GM18508 (cell line): ENCODE measurements around the gene SLX4IP.
"Not testable (repeated sequence)": the region's sequence is repeated elsewhere in the genome, so short reads cannot be mapped to it uniquely, and the experiment has no call there.

Experiments
- ATAC-seq: cut with Tn5 transposase; IDR thresholded peaks from one replicate; pipeline ENCODE4 v1.9.1; 2021; ENCODE audit warnings: moderate number of reproducible peaks; ENCODE audit not compliant: insufficient read depth, unreplicated experiment

The SLX4IP gene

DNA sequence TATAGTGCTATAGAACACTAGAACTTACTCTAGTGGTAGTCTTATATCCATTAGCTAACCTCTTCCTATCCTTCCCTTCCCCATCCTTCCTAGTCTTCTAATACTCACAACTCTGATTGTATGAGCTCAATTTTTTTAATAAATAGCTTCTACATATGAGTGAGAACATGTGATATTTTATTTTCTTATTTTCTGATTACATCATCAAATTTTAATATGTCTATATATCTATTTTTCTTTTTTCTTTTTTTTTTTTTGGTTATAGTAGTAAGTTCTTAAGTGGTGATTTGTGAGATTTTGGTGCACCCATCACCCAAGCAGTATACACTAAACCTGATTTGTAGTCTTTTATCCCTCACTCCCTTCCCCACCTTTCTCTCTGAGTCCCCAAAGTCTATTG lies 126.2 kb downstream of the SLX4IP start:
- ATAC-seq = no peak

DNA sequence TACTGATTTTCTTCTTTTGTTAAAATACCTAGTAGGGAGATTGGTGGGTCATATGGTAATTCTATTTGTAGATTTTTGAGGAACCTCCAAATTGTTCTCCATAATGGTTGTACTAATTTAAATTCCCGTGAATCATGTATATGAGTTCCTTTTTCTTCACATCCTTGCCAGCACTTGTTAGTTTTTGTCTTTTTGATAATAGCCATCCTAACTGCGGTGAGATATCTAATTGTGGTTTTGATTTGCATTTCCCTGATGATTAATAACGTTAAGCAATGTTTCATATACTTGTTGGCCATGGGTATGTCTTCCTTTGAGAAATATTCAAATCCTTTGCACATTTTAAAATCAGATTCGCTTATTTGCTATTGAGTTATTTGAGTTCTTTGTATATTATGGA lies 127.8 kb downstream of the SLX4IP start:
- ATAC-seq = no peak

DNA sequence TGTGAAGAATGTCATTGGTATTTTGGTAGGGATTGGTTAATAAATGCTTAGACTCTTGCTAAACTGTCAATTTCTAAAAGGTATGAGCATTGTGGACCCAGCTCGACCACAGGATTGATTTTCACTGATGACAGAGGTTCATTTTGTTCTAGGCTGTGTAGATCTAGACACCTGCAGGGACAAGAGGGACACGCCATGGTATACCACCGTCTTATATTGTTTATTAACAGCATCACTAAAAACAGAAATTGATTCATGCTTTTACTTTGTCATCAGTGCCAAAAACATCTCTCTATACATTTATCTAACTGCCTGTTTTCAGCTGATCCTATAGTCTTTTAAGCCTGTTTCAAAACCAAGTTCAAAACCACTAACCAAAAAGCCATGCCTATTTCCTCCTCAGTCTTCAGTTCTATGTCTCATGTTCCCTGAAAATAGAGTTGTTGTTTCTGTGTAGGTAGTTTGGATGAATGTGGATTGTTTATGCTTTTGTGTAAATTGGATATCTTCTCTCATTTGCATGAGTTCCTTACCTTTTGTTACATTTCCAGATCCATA lies 128.9 kb downstream of the SLX4IP start:
- no peak for ATAC-seq

DNA sequence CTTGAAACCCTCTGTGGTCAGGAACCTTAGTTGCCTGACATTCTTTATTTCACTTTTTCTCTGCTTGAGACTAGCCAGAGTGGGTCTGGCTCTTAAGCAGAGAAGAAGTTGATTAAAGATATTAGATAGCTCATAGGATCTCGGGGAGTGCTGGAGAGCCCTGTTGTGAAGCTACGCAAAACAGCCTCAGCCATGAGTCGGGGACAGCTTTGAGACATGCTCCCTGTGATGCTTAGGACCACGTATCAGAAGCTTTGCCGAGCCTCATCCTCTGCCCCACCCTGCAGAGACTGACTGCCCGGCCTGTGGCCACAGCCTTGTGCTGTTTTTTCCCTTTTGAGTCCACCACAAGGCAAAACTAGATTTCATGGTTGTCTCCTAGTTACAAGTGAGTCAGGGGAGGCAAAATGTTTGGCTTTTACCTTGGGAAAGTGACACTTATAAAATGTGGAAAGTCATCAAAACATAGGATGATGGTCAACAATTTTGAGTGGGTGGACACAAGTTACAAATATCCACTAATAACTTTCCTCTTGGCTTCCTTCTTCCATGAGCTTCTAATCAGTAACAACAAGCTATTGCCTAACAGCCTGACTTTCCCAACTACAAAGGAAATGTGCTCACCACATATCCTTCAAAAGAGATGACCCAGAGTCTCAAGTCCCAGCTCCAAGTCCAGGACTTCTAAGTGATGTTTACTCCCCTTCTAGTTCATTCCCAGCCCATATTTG lies 130.3 kb downstream of the SLX4IP start:
- no peak for ATAC-seq

DNA sequence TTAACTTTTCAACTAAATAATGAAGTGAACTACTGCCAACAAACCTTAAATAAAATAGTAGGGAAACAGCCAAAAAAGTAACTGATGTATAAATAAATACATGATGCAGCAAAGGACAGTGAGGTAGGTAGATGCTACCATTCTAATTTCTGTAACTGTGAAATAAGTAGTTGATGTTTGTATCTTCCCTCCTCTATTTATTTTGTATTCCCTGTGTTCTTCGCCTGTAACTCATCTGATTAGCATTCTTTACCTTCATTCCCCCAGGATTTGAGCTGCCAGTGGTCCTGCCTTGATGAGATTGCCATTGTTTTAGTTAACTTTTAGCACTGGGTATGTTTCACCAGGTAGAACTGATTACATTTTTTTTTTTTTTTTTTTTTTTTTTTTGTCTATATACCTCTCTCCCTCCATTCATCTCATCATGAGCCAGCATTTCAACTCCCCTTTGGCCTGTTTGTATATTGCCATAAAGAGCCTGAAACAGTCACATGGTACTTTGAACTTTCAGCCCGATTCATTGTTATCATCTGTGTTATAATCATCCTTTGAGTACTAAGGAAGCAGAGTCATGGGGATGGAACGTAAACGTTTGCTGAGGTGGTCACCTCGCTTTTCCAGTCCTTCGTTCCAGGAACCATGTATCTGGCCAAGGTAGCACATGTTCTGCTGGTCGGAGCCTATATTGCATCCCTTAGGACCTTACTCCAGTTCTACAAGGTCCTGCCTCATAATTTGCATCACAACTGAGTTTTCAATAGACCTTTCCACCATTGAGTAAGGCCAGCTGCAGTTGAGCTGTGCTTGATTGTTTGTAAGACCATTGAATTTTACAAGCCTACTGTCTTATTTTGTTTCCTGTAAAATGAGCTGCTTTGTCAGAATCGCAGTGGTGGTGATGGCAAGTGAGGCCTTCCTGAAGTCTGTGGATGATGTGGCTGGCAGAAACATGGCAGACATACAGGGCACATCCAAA lies 131.1 kb downstream of the SLX4IP start:
- no peak for ATAC-seq

DNA sequence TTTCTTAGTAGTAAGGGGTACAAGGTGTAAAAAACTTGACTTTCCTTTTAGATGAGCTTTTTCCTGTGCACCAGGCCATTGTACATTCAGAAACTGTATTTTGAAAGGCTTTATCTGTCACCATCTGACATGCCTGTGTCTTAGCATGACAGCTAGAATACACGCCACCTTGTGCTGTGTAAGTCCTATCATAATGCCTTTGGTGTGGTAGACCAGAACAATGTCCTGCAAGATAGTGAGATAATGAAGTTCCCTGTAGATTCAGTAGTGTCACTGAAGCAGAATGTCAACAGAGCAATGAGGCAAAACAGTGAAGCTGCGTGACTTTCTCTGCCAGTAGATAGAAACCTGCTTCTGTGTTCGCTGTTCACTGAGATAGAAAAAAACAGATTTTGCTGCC lies 132.9 kb downstream of the SLX4IP start:
- no peak for ATAC-seq

DNA sequence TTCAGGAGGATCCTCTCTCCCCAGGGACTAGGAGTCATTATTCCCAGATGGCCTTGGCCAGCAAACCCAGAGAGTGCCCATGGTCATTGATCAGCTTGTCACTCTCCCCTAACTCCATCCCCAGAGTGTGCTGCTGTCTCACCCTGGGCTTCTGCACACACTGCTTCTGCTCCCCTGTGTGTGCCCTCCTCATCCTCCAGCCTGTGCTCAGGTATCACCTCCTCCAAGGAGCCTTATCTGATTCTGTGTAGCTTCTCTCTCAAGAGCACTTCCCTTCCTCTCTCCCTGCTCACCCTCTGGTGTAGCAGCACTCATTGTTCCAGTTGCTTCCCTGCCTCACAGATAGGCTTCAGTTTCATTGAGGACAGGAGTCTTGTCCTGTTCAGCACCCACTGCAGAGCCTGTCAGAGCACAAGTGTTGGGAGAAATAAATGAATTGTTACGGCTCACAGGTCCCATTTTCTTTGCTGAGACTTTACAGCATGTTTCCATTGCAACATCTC lies 136.3 kb downstream of the SLX4IP start:
- no peak for ATAC-seq

DNA sequence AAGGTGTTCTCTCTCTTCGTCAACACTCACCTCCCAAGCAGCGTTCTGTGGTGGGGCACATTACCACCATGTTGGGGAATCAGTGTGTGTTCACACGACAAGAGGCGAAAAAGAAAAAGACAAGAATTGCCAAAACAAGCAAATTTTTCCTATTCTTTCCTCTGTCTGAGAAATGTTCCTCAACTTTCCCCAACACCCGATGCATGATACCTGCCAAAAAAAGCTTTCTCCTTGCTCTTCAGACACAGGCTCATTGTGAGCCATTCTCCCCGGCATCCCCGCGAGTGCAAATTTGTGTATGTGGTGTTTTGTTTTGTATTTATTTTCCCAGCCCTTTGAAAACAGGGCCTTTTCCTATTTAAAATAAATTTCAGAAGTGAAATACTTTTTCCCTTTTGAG lies 137.7 kb downstream of the SLX4IP start:
- no peak for ATAC-seq

DNA sequence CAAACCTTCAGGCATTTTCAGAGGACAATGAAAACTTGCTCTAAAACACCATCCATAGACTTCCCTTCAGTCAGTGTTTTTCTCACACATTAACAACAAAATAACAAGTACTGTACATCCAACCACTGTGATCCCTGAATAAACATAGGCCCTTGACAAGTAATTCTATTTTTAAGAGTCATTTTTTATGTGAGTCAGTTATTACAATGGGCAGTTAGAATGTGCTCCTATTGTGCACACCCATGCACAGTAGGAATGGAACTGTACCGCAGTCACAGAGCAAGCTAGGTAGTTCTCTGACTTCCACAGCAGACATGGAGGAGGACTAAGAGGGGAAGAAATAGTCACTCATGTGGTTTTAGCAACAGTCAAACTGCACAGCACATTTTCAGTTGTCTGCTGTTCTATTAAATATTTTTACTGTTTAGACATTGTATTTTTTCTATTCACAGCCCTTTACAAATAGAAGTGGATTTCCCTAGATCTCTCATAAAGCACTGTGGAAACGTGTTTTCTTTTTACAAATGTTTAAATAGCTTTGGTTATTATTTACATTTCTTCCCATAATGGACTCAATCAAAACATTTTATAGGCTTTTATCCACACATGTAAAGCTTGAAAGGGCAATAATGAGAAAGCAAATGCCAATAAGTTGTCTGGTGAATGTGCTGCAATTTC lies 138.3 kb downstream of the SLX4IP start:
- ATAC-seq = no peak

DNA sequence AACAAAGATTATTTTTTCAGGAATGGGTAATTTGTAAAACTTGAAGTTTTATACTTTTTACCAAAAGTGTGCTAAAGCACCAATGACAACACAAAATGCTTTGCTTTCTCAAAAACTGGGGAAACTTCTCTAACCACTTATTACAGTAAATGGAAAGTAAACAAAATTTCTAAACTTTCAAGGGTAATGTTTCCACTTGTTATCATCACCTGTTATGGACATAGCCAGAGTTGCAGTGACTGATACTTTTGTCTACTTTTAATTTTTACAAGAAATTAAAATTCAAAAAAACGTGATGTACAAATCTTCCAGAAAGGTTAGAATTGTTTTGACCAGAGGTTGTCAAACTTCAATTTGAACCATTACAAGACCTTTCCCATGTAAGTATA lies 138.8 kb downstream of the SLX4IP start:
- ATAC-seq = no peak

DNA sequence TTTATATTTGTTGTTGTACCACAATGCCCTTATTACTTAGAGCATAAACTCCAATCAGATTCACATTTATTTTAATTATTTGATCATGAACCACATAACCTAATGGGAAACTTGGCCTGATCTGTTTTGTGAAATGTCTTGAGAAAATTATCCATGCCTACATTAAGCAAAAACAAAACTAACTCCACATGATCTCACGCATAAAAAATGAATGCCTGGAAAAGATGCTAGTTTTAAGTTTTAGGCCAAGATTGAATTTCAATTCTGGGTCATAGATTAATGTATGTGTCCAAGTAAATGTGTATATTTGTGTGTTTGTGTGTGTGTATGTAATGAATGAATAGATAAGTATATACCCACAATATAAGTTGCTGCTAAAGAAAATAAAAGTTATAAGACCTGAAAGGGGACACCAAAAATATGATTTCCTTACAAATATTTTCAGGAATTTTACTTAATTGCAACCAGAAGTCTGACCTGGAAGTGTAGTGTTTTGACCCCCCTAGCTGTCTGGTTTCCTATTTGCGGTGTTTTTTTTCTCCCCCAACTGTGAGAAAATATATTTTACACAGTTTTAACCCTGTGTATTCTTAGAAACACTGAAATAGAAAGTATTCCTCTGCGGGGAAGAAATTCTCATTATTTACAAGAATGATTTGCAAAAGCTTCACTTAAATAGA lies 141.4 kb downstream of the SLX4IP start:
- ATAC-seq = no peak

DNA sequence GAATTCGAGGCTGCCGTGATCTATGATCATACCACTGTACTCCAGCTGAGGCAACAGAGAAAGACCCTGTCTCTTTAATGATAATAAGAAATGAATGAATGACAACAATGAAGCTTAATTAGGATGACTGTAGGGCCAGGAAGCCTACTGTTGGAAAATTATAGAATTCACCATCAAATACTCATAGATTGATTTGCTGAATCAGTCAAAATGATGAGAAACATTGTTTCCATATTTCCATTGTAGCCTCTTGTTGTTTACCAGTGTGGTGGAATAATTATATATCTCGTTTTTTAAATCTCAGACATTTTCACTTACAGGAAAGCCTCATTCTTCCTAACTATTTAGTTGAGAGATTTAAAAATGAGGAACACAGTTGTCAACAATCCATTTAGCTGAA lies 142.5 kb downstream of the SLX4IP start:
- no peak for ATAC-seq

DNA sequence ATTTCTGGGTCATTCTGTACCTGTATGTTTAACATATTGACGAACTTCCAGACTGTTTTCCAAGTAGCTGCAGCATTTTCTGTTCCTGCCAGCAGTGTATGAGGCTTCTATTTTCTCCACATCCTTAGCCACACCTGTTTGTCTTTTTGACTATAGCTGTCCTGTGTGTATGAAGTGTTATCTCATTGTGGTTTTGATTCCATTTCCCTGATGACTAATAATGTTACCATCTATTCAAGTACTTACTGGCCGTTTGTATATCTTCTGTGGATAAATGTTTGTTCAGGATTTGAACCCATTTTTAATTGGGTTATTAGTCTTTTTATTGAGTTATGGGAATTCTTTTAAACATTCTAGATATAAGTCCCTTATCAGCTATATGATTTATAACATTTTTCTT lies 143.5 kb downstream of the SLX4IP start:
- ATAC-seq = peak; percentile 71

DNA sequence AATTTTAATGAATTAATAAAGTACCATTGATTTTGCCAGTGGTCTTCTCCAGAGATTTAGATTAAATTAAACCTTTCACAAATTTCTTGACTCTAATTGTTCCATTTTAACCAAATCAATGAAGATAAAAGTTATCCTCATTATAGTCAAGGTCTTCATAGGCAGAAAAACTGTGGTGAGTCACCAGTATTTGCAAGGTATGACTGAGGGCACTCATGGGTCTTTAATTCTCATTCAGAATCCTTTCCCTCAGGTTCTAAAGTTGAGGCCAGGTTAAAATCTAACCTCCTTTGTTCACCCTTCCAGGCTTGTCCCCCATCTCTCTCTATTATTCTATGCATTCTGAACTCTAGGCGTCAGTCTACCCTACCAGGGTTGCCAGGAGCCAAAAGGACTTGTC lies 144.8 kb downstream of the SLX4IP start:
- no peak for ATAC-seq

DNA sequence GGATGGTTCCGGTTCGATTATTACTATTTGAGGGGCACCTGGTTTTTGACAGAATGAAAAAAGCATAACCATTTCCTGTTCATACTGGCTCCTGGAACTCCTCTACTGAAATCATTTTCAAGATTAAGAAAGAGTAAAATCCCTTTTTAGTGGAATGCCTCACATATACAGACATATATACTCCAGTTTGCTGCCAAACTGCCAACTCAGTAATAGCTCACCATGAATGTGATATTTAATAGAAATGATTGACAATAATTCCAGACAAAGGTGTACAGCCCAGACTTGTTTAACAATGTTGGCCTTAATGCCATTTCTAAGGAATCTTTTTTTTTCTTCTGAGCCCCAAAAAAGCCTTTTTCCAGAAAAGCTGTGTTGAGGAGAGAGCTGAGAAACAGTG lies 145.6 kb downstream of the SLX4IP start:
- no peak for ATAC-seq

DNA sequence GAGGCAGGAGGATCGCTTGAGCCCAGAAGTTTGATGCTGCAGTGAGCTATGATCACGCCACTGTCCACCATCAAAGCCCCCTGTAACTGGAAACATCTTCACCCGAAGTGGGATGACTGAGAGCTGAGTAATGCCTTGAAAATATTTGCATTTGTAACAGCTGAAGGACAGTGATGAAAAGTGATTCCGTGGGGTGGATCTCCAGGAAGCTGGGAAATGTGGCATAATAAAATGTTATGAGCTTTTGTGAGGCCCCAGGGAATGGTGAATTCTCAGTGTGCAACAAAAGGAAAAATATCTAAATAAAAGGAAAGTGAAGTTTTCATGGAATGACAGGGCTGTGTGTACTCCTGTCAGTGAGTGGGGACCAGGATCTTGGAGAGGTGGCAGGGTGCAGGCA lies 146.7 kb downstream of the SLX4IP start:
- ATAC-seq = no peak

DNA sequence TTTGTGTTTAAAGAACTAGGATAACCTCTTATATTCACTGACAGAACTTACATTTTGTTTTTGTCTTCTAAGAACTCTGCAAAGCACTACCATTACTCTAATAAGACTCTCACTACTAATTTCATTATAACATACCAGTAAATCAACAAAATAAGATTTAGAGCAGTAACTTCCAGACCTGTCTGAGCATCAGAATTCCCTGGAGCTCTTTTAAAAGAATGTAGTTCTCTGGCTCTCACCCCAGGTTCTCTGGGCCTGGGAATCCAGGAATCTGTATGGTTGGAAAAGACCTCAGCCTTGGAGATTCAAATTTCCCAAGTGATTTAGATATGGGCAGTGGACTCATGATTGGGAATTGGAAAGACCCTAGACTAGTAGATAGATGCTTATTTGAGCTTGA lies 149.3 kb downstream of the SLX4IP start:
- ATAC-seq = no peak

DNA sequence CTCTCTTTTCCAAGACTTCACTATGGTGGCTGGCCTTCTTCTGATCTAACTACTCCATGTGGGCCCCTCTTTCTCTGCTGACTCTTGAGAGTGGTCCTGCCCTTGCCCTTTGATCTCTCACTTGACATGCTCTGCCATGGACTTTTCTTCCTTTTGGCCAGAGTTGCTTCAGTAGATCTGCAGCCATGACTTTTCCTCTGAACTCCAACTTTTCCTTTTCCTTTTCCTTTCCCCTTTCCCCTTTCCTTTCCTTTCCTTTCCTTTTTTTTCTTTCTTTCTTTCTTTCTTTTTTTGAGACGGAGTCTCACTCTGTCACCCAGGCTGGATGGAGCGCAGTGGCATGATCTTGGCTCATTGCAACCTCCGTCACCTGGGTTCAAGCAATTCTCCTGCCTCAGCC lies 150.2 kb downstream of the SLX4IP start:
- ATAC-seq = no peak

DNA sequence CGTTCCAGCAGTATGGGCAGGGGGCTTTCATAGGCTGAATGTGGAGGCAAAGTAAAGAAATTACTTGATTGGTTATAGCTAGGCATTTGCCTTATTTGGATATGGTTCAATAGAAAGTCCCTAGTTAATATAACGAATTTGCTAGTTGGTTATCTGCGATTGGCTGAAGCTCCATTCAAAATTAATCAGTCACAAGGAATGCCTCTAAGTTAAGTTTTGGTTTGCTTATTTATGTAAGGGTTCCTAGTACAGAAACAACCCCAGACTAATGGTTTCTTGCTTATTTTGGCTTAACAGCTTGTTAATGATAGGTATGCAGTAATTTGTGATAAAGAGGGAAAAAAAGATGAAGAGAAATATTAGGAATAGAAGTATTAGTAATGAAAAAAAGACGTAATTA lies 151.2 kb downstream of the SLX4IP start:
- ATAC-seq = no peak

DNA sequence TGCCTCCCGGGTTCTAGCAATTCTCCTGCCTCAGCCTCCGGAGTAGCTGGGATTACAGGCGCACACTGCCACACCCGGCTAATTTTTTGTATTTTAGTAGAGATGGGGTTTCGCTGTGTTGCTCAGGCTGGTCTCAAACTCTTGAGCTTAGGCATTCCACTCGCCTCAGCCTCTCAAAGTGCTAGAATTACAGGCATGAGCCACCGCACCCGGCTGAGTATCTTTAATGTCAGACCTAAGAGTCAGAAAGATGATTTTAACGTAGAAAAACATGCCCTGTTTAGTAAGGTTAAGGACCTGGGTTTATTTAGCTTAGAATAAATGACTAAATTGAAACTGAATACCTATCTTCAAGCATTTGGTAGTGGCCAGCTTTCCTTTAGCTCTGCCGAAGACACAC lies 155.3 kb downstream of the SLX4IP start:
- ATAC-seq = not testable (repeated sequence)
